Astrocyte (in vitro differentiated cells and primary cell): ENCODE data around the gene KISS1R. TPM values are rescaled to one million over a fixed set of nuclear protein-coding genes. Genes with fewer than 3 reads are reported as not detected.

ENCODE experiments used
- DNase-seq: peaks from one replicate; pipeline ENCODE4 v3.0.0-alpha.2; 2010; ENCODE audit warnings: low read depth
- FAIRE-seq: peaks from 2 replicates; lab custom pipeline; 2011; peaks lifted over from hg19 to GRCh38; lab: Jason Lieb, UNC
- H2AFZ ChIP-seq: 2 replicates; pipeline ENCODE4 v1.6.0; 2012; ENCODE audit warnings: low read depth, low read length, inconsistent platforms
- H3K27ac ChIP-seq: 2 replicates; pipeline ENCODE4 v1.5.1; 2011; ENCODE audit warnings: low read depth, low read length, inconsistent platforms
- H3K27me3 ChIP-seq: 2 replicates; pipeline ENCODE4 v1.6.0; 2011; ENCODE audit warnings: low read length, inconsistent platforms; ENCODE audit not compliant: insufficient read depth
- H3K36me3 ChIP-seq: 2 replicates; pipeline ENCODE4 v1.5.1; 2011; ENCODE audit warnings: low read length, inconsistent platforms; ENCODE audit not compliant: insufficient read depth
- H3K4me1 ChIP-seq: 2 replicates; pipeline ENCODE4 v1.5.1; 2011; ENCODE audit warnings: low read length, inconsistent platforms; ENCODE audit not compliant: insufficient read depth
- H3K4me2 ChIP-seq: 2 replicates; pipeline ENCODE4 v1.6.0; 2012; ENCODE audit warnings: low read length, inconsistent platforms
- H3K4me3 ChIP-seq: 2 replicates; pipeline ENCODE4 v1.5.1; 2011; ENCODE audit warnings: low read depth, mild to moderate bottlenecking, low read length, inconsistent platforms; ENCODE audit not compliant: insufficient read depth
- H3K79me2 ChIP-seq: 2 replicates; pipeline ENCODE4 v1.6.0; 2012; ENCODE audit warnings: mild to moderate bottlenecking, low read length, inconsistent platforms; ENCODE audit not compliant: insufficient read depth
- H3K9ac ChIP-seq: 2 replicates; pipeline ENCODE4 v1.6.0; 2012; ENCODE audit warnings: mild to moderate bottlenecking, low read length, inconsistent platforms
- H3K9me3 ChIP-seq: 2 replicates; pipeline ENCODE4 v1.5.1; 2012; ENCODE audit warnings: low read depth, mild to moderate bottlenecking, low read length, inconsistent platforms; ENCODE audit not compliant: insufficient read depth
- H4K20me1 ChIP-seq: 2 replicates; pipeline ENCODE4 v1.6.0; 2012; ENCODE audit warnings: low read length, inconsistent platforms; ENCODE audit not compliant: insufficient read depth
- H3K27ac Mint-ChIP-seq: one replicate; pipeline ENCODE4 v1.8.0; 2021; ENCODE audit warnings: mild to moderate bottlenecking, mixed read lengths; ENCODE audit not compliant: unreplicated experiment
- H3K27me3 Mint-ChIP-seq: one replicate; pipeline ENCODE4 v1.8.0; 2021; ENCODE audit warnings: low read depth, mixed read lengths; ENCODE audit not compliant: unreplicated experiment
- H3K36me3 Mint-ChIP-seq: one replicate; pipeline ENCODE4 v1.8.0; 2021; ENCODE audit warnings: low read depth, mixed read lengths; ENCODE audit not compliant: unreplicated experiment
- H3K4me1 Mint-ChIP-seq: one replicate; pipeline ENCODE4 v1.8.0; 2021; ENCODE audit warnings: low read depth, mixed read lengths; ENCODE audit not compliant: unreplicated experiment
- H3K4me3 Mint-ChIP-seq: one replicate; pipeline ENCODE4 v1.8.0; 2021; ENCODE audit warnings: mild to moderate bottlenecking, moderate library complexity, mixed read lengths; ENCODE audit not compliant: unreplicated experiment
- H3K9me3 Mint-ChIP-seq: one replicate; pipeline ENCODE4 v1.8.0; 2021; ENCODE audit warnings: mild to moderate bottlenecking, mixed read lengths; ENCODE audit not compliant: unreplicated experiment
- EZH2 ChIP-seq: IDR thresholded peaks from 2 replicates; pipeline ENCODE4 v1.6.1; 2012; ENCODE audit warnings: mild to moderate bottlenecking, low read length, inconsistent platforms; ENCODE audit not compliant: insufficient read depth
- total RNA-seq: library from RNA; stranded (reverse); gene quantifications from 2 replicates; pipeline ENCODE4 v1.2.1, GENCODE V29; 2021
- TF ChIP-seq, protein P1 (sequence below): IDR thresholded peaks from 2 replicates; pipeline ENCODE4 v1.5.1; 2011; ENCODE audit warnings: low read depth, mild to moderate bottlenecking, inconsistent platforms, low read length, moderate library complexity; ENCODE audit not compliant: insufficient read depth

KISS1R gene
- total RNA-seq, 1 donor from 2014 or later = not detected

GRCh38 chr19:945401-946252 is 28.5 kb downstream of the KISS1R start:
- Histone ChIP-seq H3K27ac (no peak overlapping the region), H3K9me3 (no peaks in the 10 kb centered on the region), H3K4me2 (no peak overlapping the region), H2AFZ (no peak overlapping the region), H3K4me3 (no peak overlapping the region), H3K36me3 (no peaks in the 10 kb centered on the region), H3K9ac (no peak overlapping the region), H3K79me2 (peaks cover 66% of the 10 kb centered on the region), H4K20me1 (peaks cover 70% of the 10 kb centered on the region), H3K27me3 (no peaks in the 10 kb centered on the region), H3K4me1 (peaks cover 10% of the 10 kb centered on the region)
- Mint-ChIP-seq H3K27me3 (no peaks in the 10 kb centered on the region), H3K9me3 (no peaks in the 10 kb centered on the region), H3K27ac (no peak overlapping the region), H3K4me1 (peaks cover 2% of the 10 kb centered on the region), H3K4me3 (no peak overlapping the region), H3K36me3 (peaks cover 16% of the 10 kb centered on the region)
- no peak for FAIRE-seq
- DNase-seq = no peak
- no peak for TF ChIP-seq EZH2
- TF ChIP-seq, protein P1, sequence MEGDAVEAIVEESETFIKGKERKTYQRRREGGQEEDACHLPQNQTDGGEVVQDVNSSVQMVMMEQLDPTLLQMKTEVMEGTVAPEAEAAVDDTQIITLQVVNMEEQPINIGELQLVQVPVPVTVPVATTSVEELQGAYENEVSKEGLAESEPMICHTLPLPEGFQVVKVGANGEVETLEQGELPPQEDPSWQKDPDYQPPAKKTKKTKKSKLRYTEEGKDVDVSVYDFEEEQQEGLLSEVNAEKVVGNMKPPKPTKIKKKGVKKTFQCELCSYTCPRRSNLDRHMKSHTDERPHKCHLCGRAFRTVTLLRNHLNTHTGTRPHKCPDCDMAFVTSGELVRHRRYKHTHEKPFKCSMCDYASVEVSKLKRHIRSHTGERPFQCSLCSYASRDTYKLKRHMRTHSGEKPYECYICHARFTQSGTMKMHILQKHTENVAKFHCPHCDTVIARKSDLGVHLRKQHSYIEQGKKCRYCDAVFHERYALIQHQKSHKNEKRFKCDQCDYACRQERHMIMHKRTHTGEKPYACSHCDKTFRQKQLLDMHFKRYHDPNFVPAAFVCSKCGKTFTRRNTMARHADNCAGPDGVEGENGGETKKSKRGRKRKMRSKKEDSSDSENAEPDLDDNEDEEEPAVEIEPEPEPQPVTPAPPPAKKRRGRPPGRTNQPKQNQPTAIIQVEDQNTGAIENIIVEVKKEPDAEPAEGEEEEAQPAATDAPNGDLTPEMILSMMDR = no peak

DNA sequence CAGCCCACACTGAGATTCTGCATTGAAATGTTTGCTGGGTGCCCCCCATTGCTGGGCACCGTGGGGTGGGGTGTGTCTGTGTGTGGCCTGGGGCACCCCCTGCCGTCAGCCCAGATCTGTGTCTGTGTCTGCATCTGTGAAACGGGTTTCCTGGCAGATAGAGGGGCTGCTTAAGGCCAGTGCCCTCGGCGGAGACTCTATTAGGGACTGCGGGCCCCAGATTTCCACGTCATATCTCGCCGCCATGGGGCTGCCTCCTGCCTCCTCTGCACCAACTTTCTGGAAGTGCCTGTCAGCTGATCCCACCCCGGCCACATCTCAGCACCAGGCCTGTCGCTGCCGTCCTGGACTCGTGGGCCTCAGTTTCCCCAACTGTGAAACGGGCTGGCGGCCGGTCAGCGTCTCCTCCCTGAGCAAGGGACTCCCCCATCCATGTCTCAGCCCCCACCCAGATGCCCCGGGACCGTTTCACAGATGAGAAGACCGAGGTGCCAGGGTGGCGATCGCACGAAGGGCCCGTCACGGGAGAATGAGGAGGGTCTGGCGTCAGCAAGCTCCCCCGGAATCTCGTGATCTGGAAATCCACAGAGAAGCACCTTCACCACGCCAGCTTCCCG is 30.1 kb downstream of the KISS1R start:
- no peak overlapping the region for H3K9ac ChIP-seq
- H3K79me2 ChIP-seq = peaks cover 52% of the 10 kb centered on the region
- no peaks in the 10 kb centered on the region for H3K27me3 ChIP-seq
- H3K4me3 ChIP-seq = no peak overlapping the region
- Mint-ChIP-seq H3K4me1 (peaks cover 9% of the 10 kb centered on the region), H3K36me3 (peaks cover 10% of the 10 kb centered on the region), H3K27me3 (no peaks in the 10 kb centered on the region), H3K4me3 (no peak overlapping the region), H3K27ac (no peak overlapping the region), H3K9me3 (no peaks in the 10 kb centered on the region)
- no peak overlapping the region for H3K27ac ChIP-seq
- no peaks in the 10 kb centered on the region for H3K9me3 ChIP-seq
- H2AFZ ChIP-seq = no peak overlapping the region
- DNase-seq (no peak), FAIRE-seq (no peak)
- no peaks in the 10 kb centered on the region for H3K36me3 ChIP-seq
- peaks cover 2% of the 10 kb centered on the region for H3K4me1 ChIP-seq
- no peak overlapping the region for H3K4me2 ChIP-seq
- TF ChIP-seq EZH2 = no peak
- TF ChIP-seq, protein P1 = no peak
- peaks cover 58% of the 10 kb centered on the region for H4K20me1 ChIP-seq
